Stimulated activated CD4-positive, alpha-beta T cell treated with anti-CD3 and anti-CD28 coated beads, Interleukin-15, amount 100 ng/mL, for 24 hours (primary cell): Measurements from ENCODE around the gene TMEM248.
"Not testable (repeated sequence)": the region's sequence is repeated elsewhere in the genome, so short reads cannot be mapped to it uniquely, and the experiment has no call there.

ENCODE experiments used
- DNase-seq: peaks from one replicate; pipeline ENCODE4 v3.0.0-alpha.2; 2020

Gene TMEM248

GRCh38 chr7:66952343-66953043 is 31.5 kb downstream of the TMEM248 start:
- no peak for DNase-seq

GRCh38 chr7:66953044-66953427 is 32.0 kb downstream of the TMEM248 start:
- DNase-seq = no peak

GRCh38 chr7:66957595-66958290 is 36.7 kb downstream of the TMEM248 start:
- DNase-seq = no peak

- no peak for DNase-seq
These were observed 37.7 kb downstream of the TMEM248 start for GRCh38 chr7:66958538-66959350.

GRCh38 chr7:66960192-66960591 is 39.2 kb downstream of the TMEM248 start:
- no peak for DNase-seq

- no peak for DNase-seq
These were observed 40.1 kb downstream of the TMEM248 start for GRCh38 chr7:66961096-66961495.

- DNase-seq = no peak
These were observed 43.4 kb downstream of the TMEM248 start for GRCh38 chr7:66964411-66964810.

GRCh38 chr7:66967029-66967428 is 46.0 kb downstream of the TMEM248 start:
- no peak for DNase-seq

- not testable (repeated sequence) for DNase-seq
These were observed 48.0 kb downstream of the TMEM248 start for GRCh38 chr7:66969001-66969400.

- no peak for DNase-seq
These were observed 49.3 kb downstream of the TMEM248 start for GRCh38 chr7:66970310-66970709.

- DNase-seq = no peak
These were observed 54.1 kb downstream of the TMEM248 start for GRCh38 chr7:66974986-66975590.

- DNase-seq = not testable (repeated sequence)
These were observed 57.3 kb downstream of the TMEM248 start for GRCh38 chr7:66978312-66978711.

GRCh38 chr7:66979013-66979412 is 58.0 kb downstream of the TMEM248 start:
- not testable (repeated sequence) for DNase-seq

- DNase-seq = not testable (repeated sequence)
These were observed 59.3 kb downstream of the TMEM248 start for GRCh38 chr7:66980336-66980735.

GRCh38 chr7:66989552-66989951 is 68.5 kb downstream of the TMEM248 start:
- not testable (repeated sequence) for DNase-seq

GRCh38 chr7:66994051-66994450 is 73.0 kb downstream of the TMEM248 start:
- DNase-seq = not testable (repeated sequence)

- DNase-seq = peak; percentile 54
These were observed 73.6 kb downstream of the TMEM248 start for GRCh38 chr7:66994691-66995049.

- peak; percentile 93 for DNase-seq
These were observed 74.2 kb downstream of the TMEM248 start, which contains the start of gene SBDS for GRCh38 chr7:66995050-66995776. TSS of gene SBDS (minus strand) at chr7:66995586. CDS start at chr7:66995417, 169 bp downstream.

GRCh38 chr7:66996444-66997191 is 75.6 kb downstream of the TMEM248 start, which contains the start of gene TYW1:
TSS of gene TYW1 (plus strand) at chr7:66996833. CDS start at chr7:66996979, 146 bp downstream.
- peak; percentile 99 for DNase-seq

- not testable (repeated sequence) for DNase-seq
These were observed 79.7 kb downstream of the TMEM248 start for GRCh38 chr7:67000601-67001258.

GRCh38 chr7:67004145-67004544 is 83.1 kb downstream of the TMEM248 start:
- not testable (repeated sequence) for DNase-seq
